K562 (cell line): ENCODE measurements around the gene BRD3. TPM values are rescaled to one million over a fixed set of nuclear protein-coding genes. Genes with fewer than 3 reads are reported as not detected.

Experiments
- ATF2 ChIP-seq: sonication (generic); formaldehyde crosslinking; IDR thresholded peaks from 2 replicates; pipeline ENCODE4 v1.8.1; 2022; ENCODE audit warnings: missing genetic modification reagents
- CAMTA2 ChIP-seq: fragments of 250-450 bp; sonication (Bioruptor Pico); conservative IDR thresholded peaks from 2 replicates; pipeline ENCODE4 v1.5.1; 2022
- CBX3 ChIP-seq, 2 experiments: IDR thresholded peaks; 1 replicate in 1 of 2; 2 replicates in 1 of 2; pipeline ENCODE4 v1.6.1; 2012; ENCODE audit warnings: inconsistent platforms in 2 of 2, low read length in 2 of 2, borderline replicate concordance in 1 of 2, control low read depth in 1 of 2
- CSDE1 ChIP-seq, 2 experiments: fragments of 450-650 bp; IDR thresholded peaks; 2 replicates each; pipeline ENCODE4 v1.6.1; 2016; ENCODE audit warnings: mild to moderate bottlenecking in 1 of 2
- DEAF1 ChIP-seq: fragments of 450-650 bp; formaldehyde crosslinking; IDR thresholded peaks from 2 replicates; pipeline ENCODE4 v1.4.0; 2020; ENCODE audit warnings: mild to moderate bottlenecking, moderate library complexity
- SUPT5H ChIP-seq: fragments of 450-650 bp; IDR thresholded peaks from 2 replicates; pipeline ENCODE4 v1.6.1; 2016
- ZBTB26 ChIP-seq: fragments of 450-650 bp; formaldehyde crosslinking; IDR thresholded peaks from 2 replicates; pipeline ENCODE4 v1.4.0; 2022; ENCODE audit warnings: missing genetic modification characterization
- ZNF398 ChIP-seq: fragments of 250-450 bp; sonication (Bioruptor Pico); IDR thresholded peaks from 2 replicates; pipeline ENCODE4 v1.8.0; 2021; ENCODE audit warnings: moderate library complexity, mild to moderate bottlenecking, inconsistent platforms
- ZNF407 ChIP-seq: fragments of 450-650 bp; IDR thresholded peaks from 2 replicates; pipeline ENCODE4 v1.6.1; 2016; ENCODE audit warnings: low read depth
- ZNF561 ChIP-seq: fragments of 450-650 bp; formaldehyde crosslinking; conservative IDR thresholded peaks from 2 replicates; pipeline ENCODE4 v1.4.0; 2020; ENCODE audit warnings: mild to moderate bottlenecking, moderate library complexity
- ZNF707 ChIP-seq: fragments of 250-450 bp; sonication (Bioruptor Pico); conservative IDR thresholded peaks from 2 replicates; pipeline ENCODE4 v1.8.0; 2022; ENCODE audit warnings: inconsistent platforms, mild to moderate bottlenecking, moderate library complexity
- polyA plus RNA-seq, 8 experiments: library from polyadenylated mRNA; depleted of rRNA in 4 of 8; stranded (reverse) in 5 of 8; unstranded in 3 of 8; fragments of >200 nt; fragmentation: Nextera tagmentation in 2 of 8; fragmentation: Illumina TruSeq in 1 of 8; extraction: Ambion mirVana in 2 of 8; extraction: Trizol in 1 of 8; gene quantifications; 2 replicates each; pipeline versions ENCODE4 v1.2.1 to v1.2.3, GENCODE V29; 2011 to 2014; ENCODE audit warnings: inconsistent platforms in 1 of 8, missing spikeins in 1 of 8
- total RNA-seq, 7 experiments: library from RNA; depleted of rRNA in 6 of 7; stranded (reverse); fragments of >200 nt in 6 of 7; fragmentation: Illumina TruSeq in 2 of 7; extraction: Trizol in 2 of 7; gene quantifications; 2 replicates each; pipeline versions ENCODE4 v1.2.1 to v1.2.3, GENCODE V29; 2011 to 2021; ENCODE audit warnings: low replicate concordance in 1 of 7

Gene BRD3
- total and polyA plus RNA-seq, 9 of the 15 experiments (the other 6 are each of a cell fraction or from before 2014, with no cell fraction given) = 0.82 to 37.1 (median 4.2) TPM

- no peak for TF ChIP-seq ZNF407
- TF ChIP-seq CBX3 (IDR thresholded peaks at IDR 0.05; ENCODE audit: borderline replicate concordance in 1 of 2, low read length in 2 of 2) = no peak
- TF ChIP-seq SUPT5H = 0 out of 2 replicates have a peak, but pooled peaks have one; percentile 26
- TF ChIP-seq CAMTA2 (CRISPR knock-in tag) = no peak
- TF ChIP-seq ZBTB26 (CRISPR knock-in tag) = no peak
- no peak for TF ChIP-seq ZNF561 (CRISPR knock-in tag)
- no peak for TF ChIP-seq ZNF398 (CRISPR knock-in tag)
- TF ChIP-seq CSDE1 (IDR thresholded peaks at IDR 0.05) = no peak
- TF ChIP-seq ZNF707 = no peak
- no peak for TF ChIP-seq ATF2
- no peak for TF ChIP-seq DEAF1 (CRISPR knock-in tag)
These were observed at the start of gene BRD3 (continued) for GRCh38 chr9:134067904-134068743.
